Vagina (tissue), 2 donors: ENCODE results near the gene TMPRSS11A.

Source experiments
- CTCF ChIP-seq, 3 experiments: fragments of 450-650 bp in 2 of 3; fragments of 200-600 bp in 1 of 3; sonication (generic) in 1 of 3; IDR thresholded peaks; one replicate each; pipeline ENCODE4 v1.5.1; 2017 to 2019; ENCODE audit warnings: antibody characterized with exemption in 3 of 3, mild to moderate bottlenecking in 2 of 3, moderate library complexity in 2 of 3
- POLR2A ChIP-seq, 2 donors: fragments of 450-650 bp; IDR thresholded peaks; one replicate each; pipeline ENCODE4 v1.6.1; 2017; ENCODE audit warnings: antibody characterized with exemption in 2 of 2, mild to moderate bottlenecking in 2 of 2, moderate library complexity in 2 of 2
- POLR2AphosphoS5 ChIP-seq, 2 donors: sonication (generic); formaldehyde crosslinking; IDR thresholded peaks; one replicate each; pipeline ENCODE4 v1.9.0; 2017; ENCODE audit warnings: antibody characterized with exemption in 2 of 2, mild to moderate bottlenecking in 2 of 2, low read depth in 1 of 2; ENCODE audit not compliant: insufficient read depth in 1 of 2

GRCh38 chr4:67909905-67910584 is 53.2 kb downstream of the TMPRSS11A start:
- TF ChIP-seq POLR2A (IDR thresholded peaks at IDR 0.05) = no peak
- TF ChIP-seq CTCF (IDR thresholded peaks at IDR 0.05) = peak in 1 of 3 experiments; percentile 21
- no peak for TF ChIP-seq POLR2AphosphoS5 (IDR thresholded peaks at IDR 0.05; ENCODE audit: insufficient read depth in 1 of 2, low read depth in 1 of 2)
